Hematopoietic multipotent progenitor cell (in vitro differentiated cells): Measurements from ENCODE around the gene WBP4. TPM values are rescaled to one million over a fixed set of nuclear protein-coding genes. Genes with fewer than 3 reads are reported as not detected.
A peak's percentile ranks its signal among the peaks of the same experiment; 100 is the strongest.
"Not testable (repeated sequence)": the region's sequence is repeated elsewhere in the genome, so short reads cannot be mapped to it uniquely, and the experiment has no call there.

Experiments
- DNase-seq, 3 donors: peaks; one replicate each; pipeline ENCODE4 v3.0.0-alpha.2; 2011 to 2015; ENCODE audit warnings: low read depth in 2 of 3, low spot score in 2 of 3
- total RNA-seq: library from RNA; depleted of rRNA; stranded (reverse); fragments of >200 nt; gene quantifications from one replicate; pipeline ENCODE4 v1.2.3, GENCODE V29; 2012

WBP4 gene
- total RNA-seq, 1 donor, result 1.6 TPM

GRCh38 chr13:41075485-41075884, 14.2 kb downstream of the WBP4 start:
- no peak for DNase-seq

GRCh38 chr13:41077475-41077874, 16.2 kb downstream of the WBP4 start:
- no peak for DNase-seq

GRCh38 chr13:41079725-41080124, 18.4 kb downstream of the WBP4 start:
- DNase-seq, result no peak

- peak in 2 of 3 donors; percentile 6 to 42 for DNase-seq
Measured at GRCh38 chr13:41085961-41086585, 24.8 kb downstream of the WBP4 start.

DNA sequence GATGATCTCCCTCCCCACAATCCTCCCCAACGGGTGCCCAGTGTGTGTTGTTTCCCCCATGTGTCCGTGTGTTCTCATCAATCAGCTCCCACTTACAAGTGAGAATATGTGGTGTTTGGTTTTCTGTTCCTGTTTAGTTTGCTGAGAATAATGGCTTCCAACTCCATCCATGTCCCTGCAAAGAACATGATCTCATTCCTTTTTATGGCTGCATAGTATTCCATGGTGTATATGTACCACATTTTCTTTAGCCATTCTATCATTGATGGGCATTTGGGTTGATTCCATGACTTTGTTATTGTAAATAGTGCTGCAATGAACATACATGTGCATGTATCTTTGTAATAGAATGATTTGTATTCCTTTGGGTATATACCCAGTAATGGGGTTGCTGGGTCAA, 34.4 kb downstream of the WBP4 start:
- not testable (repeated sequence) for DNase-seq

DNA sequence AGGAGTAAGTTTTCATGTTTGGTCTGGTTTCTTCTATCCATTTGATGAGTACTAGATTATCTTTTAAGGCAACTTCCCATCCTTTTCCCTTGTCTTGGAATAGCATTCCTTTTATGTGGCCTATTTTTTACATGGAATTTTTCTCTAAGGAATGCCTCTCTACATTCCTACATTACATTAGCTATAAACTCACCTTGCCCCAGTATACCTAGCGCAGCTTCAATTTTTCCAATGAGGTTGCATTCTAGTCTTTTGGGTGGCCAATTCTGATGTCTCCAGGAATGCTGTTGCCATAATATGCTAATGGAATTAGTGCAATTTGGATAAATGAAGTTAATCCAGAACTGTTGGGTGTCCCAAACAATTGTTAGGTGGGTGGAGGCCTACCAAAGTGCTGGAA, 37.5 kb downstream of the WBP4 start:
- DNase-seq, result no peak

DNA sequence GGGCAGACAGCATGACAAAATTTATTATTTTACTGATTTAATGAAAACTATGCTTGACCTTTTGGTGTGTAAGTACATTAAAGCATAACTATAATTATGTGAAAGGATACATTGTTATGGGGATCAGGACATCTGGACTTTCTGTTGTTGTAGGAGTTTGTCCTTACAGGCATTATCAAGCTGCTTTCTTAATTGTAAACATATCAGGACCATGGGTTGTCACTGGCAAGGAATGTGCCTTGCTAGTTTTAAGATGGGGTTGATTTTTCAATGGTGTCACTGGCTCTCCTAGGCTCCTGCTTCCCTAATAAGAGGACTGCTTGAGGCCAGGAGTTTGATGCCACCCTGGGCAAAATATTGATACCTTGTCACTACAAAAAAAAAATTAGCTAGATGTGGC, 38.7 kb downstream of the WBP4 start:
- no peak for DNase-seq

DNA sequence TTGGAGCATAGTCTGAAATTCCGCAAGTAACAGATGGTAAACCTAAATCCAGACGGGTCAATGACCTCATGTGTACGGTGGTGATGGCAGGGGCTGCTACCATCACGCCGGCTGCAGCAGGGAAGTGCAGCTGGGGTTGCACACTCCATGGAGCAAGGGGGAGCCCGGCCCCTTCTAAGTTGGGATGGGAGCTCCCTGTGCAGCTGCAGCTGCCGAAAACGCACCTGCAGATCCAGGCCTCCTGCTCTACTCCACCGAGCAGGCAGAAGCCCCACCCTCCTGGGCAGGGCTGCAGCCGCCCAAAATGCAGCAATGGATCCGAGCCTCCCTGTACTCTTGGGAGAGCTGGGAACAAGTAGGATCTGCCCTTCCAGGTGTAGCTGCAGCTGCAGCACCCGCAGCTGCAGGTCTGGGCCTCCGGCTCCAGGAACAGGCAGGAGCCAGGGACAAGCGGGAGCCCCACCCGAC, 45.8 kb downstream of the WBP4 start:
- DNase-seq, result no peak

DNA sequence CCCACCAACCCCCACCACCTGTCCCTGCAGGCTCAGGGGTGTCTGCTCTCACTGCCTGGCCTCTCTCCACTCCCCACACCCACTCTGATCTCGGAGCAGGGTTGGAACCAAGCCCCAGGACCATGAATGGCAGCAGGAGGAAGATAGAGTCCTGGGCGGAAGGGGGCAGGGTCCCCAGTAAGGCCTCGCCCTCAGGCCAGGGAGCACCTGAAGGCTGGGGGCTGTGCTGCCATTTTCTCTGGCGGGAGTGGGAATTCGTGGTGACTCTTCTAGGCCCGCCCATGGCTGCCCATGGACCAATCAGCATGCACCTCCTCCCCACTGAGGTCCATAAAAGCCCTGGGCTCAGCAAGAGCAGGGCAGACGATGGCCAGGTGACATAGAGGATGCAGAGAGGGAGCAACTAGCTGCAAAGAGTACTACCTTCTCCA, 46.3 kb downstream of the WBP4 start:
- no peak for DNase-seq

DNA sequence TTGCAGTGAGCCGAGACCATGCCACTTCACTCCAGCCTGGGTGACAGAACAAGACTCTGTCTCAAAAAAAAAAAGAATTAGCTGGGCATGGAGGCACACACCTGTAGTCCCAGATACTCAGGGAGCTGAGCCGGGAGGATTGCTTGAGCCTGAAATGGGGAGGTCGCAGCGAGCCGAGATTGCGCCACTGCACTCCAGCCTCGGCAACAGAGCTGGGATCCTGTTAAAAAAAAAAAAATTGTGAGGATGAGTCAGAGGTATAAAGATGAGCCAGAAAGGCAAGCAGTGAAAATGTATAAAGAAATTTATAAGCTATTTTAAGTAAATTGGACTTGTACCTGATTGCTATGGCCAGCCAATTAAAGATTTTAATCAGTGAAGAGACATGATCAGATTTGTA, 50.1 kb downstream of the WBP4 start:
- DNase-seq, result no peak

GRCh38 chr13:41117869-41118268, 56.6 kb downstream of the WBP4 start:
- no peak for DNase-seq

DNA sequence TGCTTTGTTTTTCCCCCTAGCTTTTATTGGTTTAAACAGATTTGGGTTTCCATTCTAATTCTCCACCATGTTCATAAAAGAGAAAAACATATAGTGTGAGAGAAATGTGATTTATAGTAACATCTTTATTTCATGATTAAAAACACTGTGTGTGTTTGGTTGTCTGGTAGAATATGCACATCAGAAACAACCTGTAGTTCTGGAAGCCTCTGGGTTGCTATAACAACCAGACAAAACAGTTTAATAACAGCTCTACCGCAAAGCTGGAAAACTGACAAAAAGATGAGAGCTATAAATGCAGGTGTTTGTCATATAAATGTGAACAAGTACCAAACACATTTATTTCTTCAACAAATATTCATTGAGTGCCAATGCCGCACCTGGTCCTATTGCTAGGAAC, 61.5 kb downstream of the WBP4 start:
- DNase-seq, result peak in 1 of 3 donors; percentile 32

DNA sequence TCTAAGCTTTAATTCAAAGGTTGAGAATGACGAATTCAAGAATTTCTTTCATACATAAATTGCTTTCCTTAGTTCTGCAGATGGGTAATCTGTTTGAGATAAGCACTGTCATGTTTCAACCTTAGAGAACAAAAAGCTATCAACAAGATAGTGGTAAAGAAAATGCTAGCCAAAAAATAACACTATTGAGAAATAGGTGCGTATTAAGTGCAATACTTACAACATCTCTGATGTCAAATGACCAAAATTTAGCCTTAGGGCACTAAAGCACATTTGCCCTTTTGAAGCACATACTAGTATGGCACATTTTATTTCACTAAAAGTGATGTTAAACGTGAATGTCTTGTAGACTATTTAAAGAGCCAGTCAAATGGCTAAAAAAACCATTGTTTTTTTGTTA, 66.4 kb downstream of the WBP4 start:
- no peak for DNase-seq

DNA sequence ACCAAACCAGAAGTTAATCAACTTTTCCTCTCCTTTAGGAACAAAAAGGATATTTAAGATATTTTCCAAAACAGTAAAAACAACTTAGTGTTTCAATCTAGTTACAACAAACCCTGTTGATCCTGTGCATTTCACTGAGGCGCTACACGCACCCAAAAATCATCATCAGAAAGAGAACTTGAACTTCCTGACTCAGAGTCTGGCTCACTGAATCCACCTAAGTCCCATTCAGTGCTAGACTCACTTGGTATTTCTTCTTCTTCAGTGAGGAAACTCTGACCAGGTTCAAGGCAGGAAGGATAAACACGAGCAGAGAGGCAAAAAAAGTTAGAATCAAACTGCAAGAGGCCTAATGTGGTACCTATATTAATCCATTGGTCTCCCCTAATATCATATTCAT, 69.0 kb downstream of the WBP4 start:
- DNase-seq, result no peak

GRCh38 chr13:41131189-41131588, 69.9 kb downstream of the WBP4 start:
- DNase-seq, result not testable (repeated sequence)

GRCh38 chr13:41131660-41132511, 70.6 kb downstream of the WBP4 start:
- DNase-seq, result not testable (repeated sequence)

GRCh38 chr13:41132512-41133152, 71.3 kb downstream of the WBP4 start, which contains the start of gene KBTBD6:
Gene KBTBD6, minus strand, starts transcription at chr13:41132802. Its CDS starts 291 bp downstream, at chr13:41132511.
- peak; percentile 76 to 98 (median 97) for DNase-seq
